ENCODE measurements around the gene GJD4. TPM values are rescaled to one million over a fixed set of nuclear protein-coding genes. Genes with fewer than 3 reads are reported as not detected.

Gene GJD4
- total RNA-seq, 1 experiment from 2014 or later, result not detected

DNA sequence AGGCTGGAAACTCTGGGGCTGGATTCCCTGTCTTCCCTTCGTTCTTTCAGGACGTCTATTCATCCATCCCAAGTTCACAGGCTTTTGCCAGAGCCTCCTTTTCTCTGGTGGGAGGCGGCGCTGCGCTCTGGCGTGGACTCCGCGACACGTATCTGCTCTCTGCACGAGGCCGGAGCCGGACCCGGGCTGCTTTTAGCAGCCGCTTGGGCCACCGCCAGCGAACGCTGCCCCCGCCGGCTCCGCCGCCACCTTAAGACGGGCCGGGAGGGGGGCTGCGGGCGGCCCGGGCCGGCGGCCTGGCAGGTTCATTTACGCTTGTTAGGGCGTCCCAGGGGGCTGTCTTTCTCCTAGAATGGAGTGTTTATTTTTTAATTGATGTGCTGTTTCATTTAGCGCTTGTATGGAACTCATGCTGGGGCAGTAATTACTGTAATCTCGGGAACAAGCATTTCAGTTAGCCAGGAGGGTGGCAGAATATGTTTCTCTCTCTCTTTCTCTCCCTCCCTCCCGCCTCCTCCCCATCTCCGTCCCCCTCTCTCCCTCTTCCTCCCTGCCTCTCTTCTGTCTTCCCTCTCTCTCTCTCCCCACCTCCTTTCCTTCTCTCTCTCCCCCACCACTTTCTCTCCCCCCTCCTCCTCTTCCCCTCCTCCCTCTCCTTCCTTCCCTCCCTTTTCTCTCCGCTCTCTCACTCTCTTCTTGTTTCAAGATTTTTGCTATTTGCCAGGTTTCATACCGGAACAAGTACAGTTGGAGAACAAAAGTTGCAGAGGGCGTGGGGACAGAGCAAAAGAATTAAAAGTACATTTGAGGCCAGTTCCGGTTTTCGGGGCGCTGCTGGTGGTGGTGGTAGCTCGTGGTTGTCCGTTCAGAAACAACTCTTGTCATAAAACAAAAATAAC lies 38.3 kb downstream of the GJD4 start:
- no TSS peak for BruUV-seq (replicated peaks)
- no peaks in the 10 kb centered on the region for H3K9me2 ChIP-seq (ENCODE audit: insufficient read depth)
- no peaks in the 10 kb centered on the region for H3K9me3 ChIP-seq (ENCODE audit: insufficient read depth, low read depth)
- no peaks in the 10 kb centered on the region for H3F3A ChIP-seq (ENCODE audit: insufficient read depth, low read depth)
- no peak for DNase-seq
- ChIA-PET POLR2A (ENCODE audit: unreplicated experiment) (no interaction called here), CTCF (no interaction called here)
- H3K4me2 ChIP-seq, result no peak overlapping the region
- intact Hi-C loops (cut with micrococcal nuclease; ENCODE audit: unreplicated experiment), result no loop called here
- H4K20me1 ChIP-seq (ENCODE audit: insufficient read depth), result no peaks in the 10 kb centered on the region
- peaks cover 20% of the 10 kb centered on the region for H3K27me3 ChIP-seq (ENCODE audit: insufficient read depth, low read depth)
- H3K4me1 ChIP-seq (replicated peaks; ENCODE audit: insufficient read depth), result no peaks in the 10 kb centered on the region
- H2AFZ ChIP-seq, result no peak overlapping the region
- no peak overlapping the region for H3K4me3 ChIP-seq
- H3K36me3 ChIP-seq (ENCODE audit: low read depth), result no peaks in the 10 kb centered on the region
- no peak for TF ChIP-seq EZH2 (IDR thresholded peaks at IDR 0.05; ENCODE audit: low read depth)
- TF ChIP-seq, protein P1, sequence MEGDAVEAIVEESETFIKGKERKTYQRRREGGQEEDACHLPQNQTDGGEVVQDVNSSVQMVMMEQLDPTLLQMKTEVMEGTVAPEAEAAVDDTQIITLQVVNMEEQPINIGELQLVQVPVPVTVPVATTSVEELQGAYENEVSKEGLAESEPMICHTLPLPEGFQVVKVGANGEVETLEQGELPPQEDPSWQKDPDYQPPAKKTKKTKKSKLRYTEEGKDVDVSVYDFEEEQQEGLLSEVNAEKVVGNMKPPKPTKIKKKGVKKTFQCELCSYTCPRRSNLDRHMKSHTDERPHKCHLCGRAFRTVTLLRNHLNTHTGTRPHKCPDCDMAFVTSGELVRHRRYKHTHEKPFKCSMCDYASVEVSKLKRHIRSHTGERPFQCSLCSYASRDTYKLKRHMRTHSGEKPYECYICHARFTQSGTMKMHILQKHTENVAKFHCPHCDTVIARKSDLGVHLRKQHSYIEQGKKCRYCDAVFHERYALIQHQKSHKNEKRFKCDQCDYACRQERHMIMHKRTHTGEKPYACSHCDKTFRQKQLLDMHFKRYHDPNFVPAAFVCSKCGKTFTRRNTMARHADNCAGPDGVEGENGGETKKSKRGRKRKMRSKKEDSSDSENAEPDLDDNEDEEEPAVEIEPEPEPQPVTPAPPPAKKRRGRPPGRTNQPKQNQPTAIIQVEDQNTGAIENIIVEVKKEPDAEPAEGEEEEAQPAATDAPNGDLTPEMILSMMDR (conservative IDR thresholded peaks at IDR 0.05), result no peak
- H3K27ac ChIP-seq, result no peak overlapping the region
- H3K79me2 ChIP-seq (ENCODE audit: low read depth), result no peaks in the 10 kb centered on the region

- no peak overlapping the region for H3K27ac ChIP-seq
- H3K4me2 ChIP-seq, result no peak overlapping the region
- H3K4me1 ChIP-seq (replicated peaks; ENCODE audit: insufficient read depth), result no peaks in the 10 kb centered on the region
- CTCF ChIA-PET, result no interaction called here
- H3K79me2 ChIP-seq (ENCODE audit: low read depth), result no peaks in the 10 kb centered on the region
- no peak overlapping the region for H2AFZ ChIP-seq
- H4K20me1 ChIP-seq (ENCODE audit: insufficient read depth), result no peaks in the 10 kb centered on the region
- H3K9me3 ChIP-seq (ENCODE audit: insufficient read depth, low read depth), result no peaks in the 10 kb centered on the region
- H3K36me3 ChIP-seq (ENCODE audit: low read depth), result no peaks in the 10 kb centered on the region
- BruUV-seq (replicated peaks), result no TSS peak
- H3K9me2 ChIP-seq (ENCODE audit: insufficient read depth), result no peaks in the 10 kb centered on the region
- DNase-seq, result no peak
- no peak overlapping the region for H3K4me3 ChIP-seq
- POLR2A ChIA-PET (ENCODE audit: unreplicated experiment), result no interaction called here
- TF ChIP-seq EZH2 (IDR thresholded peaks at IDR 0.05; ENCODE audit: low read depth), result no peak
- H3K27me3 ChIP-seq (ENCODE audit: insufficient read depth, low read depth), result peaks cover 20% of the 10 kb centered on the region
- intact Hi-C loops (cut with micrococcal nuclease; ENCODE audit: unreplicated experiment), result no loop called here
- H3F3A ChIP-seq (ENCODE audit: insufficient read depth, low read depth), result no peaks in the 10 kb centered on the region
Observed at GRCh38 chr10:35644050-35644950, 39.2 kb downstream of the GJD4 start.

- no peaks in the 10 kb centered on the region for H3K9me2 ChIP-seq (ENCODE audit: insufficient read depth)
- H3K79me2 ChIP-seq (ENCODE audit: low read depth), result no peaks in the 10 kb centered on the region
- no peak overlapping the region for H3K27ac ChIP-seq
- BruUV-seq (replicated peaks), result no TSS peak
- H2AFZ ChIP-seq, result no peak overlapping the region
- H3K4me1 ChIP-seq (replicated peaks; ENCODE audit: insufficient read depth), result no peaks in the 10 kb centered on the region
- no peak overlapping the region for H3K4me3 ChIP-seq
- H4K20me1 ChIP-seq (ENCODE audit: insufficient read depth), result no peaks in the 10 kb centered on the region
- peaks cover 4% of the 10 kb centered on the region; the same call in 1 of the 2 replicates for H3K27me3 ChIP-seq (ENCODE audit: insufficient read depth, low read depth)
- H3F3A ChIP-seq (ENCODE audit: insufficient read depth, low read depth), result no peaks in the 10 kb centered on the region
- DNase-seq, result no peak
- TF ChIP-seq, protein P1 (conservative IDR thresholded peaks at IDR 0.05), result no peak
- TF ChIP-seq EZH2 (IDR thresholded peaks at IDR 0.05; ENCODE audit: low read depth), result no peak
- intact Hi-C loops (cut with micrococcal nuclease; ENCODE audit: unreplicated experiment), result no loop called here
- ChIA-PET POLR2A (ENCODE audit: unreplicated experiment) (no interaction called here), CTCF (no interaction called here)
- no peaks in the 10 kb centered on the region for H3K9me3 ChIP-seq (ENCODE audit: insufficient read depth, low read depth)
- no peaks in the 10 kb centered on the region for H3K36me3 ChIP-seq (ENCODE audit: low read depth)
- no peak overlapping the region for H3K4me2 ChIP-seq
Observed at GRCh38 chr10:35650894-35651293, 45.8 kb downstream of the GJD4 start.

All from PC-9 (cell line).